GM12864 (cell line): ENCODE measurements around the gene SIL1.

ENCODE experiments used
- DNase-seq: peaks from one replicate; pipeline ENCODE4 v3.0.0-alpha.2; 2011; ENCODE audit warnings: low read depth
- H3K4me3 ChIP-seq: 2 replicates; pipeline ENCODE4 v1.5.1; 2011; ENCODE audit warnings: mild to moderate bottlenecking, low read depth, low read length, control low read depth
- CTCF ChIP-seq: IDR thresholded peaks from 2 replicates; pipeline ENCODE4 v1.5.1; 2011; ENCODE audit warnings: low read depth, mild to moderate bottlenecking, moderate library complexity, low read length, control low read depth, inconsistent platforms; ENCODE audit errors: missing control alignments

Gene SIL1

DNA sequence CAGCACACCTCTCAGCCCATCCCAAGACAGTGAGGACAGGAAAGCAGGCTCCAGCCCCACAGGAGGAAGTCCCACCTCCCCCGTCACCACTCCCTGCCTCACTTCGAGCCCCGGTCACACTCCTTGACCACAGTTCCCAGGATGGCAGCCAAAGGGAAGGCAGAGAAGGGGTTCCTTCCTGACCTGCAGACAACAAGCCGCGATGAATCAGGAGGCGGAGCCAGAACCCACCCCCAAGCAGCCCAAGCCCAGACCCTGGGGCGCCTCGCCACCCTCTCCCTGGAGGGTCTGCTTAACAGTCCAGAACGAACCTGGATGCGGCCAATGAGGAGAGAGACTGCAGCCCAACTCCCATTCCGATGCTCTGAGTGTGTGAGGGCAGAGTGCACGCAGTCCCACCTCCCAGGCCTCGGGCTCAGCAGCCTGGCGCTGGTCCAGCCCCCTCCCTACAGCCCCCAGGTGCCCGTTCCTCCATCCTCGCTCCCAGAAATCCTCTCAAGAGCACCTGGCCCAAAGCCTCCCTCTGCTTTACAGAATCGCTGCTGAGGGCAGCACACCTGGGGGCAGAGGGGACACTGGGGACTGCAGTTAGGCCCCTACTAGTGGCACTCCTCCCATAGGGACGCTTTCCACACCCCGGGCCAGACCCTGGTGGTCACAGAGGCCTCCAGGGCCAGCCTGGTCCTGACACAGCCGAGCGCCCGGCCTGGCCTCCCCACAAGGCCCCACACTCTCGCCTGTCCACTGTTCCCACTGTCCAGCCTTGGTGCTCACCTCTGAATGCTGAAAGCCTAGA is 253.4 kb downstream of the SIL1 start:
- no peak for TF ChIP-seq CTCF
- DNase-seq = no peak
- no peak overlapping the region for H3K4me3 ChIP-seq

DNA sequence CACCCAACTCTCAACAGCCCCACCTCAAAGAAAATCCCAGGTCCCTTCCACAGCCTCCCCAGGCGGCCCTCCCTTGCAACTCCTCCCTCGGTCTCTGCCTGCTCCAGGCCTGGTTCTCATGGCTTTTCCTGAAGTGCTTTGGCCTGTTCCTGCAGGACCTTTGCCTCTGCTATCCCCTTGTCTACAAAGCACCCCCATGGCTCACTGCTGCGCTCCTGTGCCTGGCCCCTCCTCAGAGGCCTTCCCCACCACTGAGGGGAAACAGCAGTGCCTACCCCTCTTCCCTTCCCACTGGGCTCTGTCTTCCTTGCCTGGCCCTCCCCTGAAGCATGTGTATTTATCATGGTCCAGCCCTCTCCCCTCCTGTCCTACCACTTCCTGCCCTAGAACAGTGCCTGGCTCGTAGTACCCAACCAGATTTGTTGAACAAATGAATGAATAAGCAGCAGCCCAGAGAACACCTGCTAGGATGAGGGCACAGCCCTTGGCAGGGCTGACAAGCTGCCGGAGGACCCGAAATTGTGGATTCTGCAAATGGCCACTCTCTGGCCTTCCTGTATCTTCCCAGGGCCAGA is 254.5 kb downstream of the SIL1 start:
- no peak for DNase-seq
- no peak for TF ChIP-seq CTCF
- H3K4me3 ChIP-seq = no peak overlapping the region

- no peak overlapping the region for H3K4me3 ChIP-seq
- no peak for DNase-seq
- no peak for TF ChIP-seq CTCF
These were observed 255.3 kb downstream of the SIL1 start for GRCh38 chr5:138942861-138943260.

DNA sequence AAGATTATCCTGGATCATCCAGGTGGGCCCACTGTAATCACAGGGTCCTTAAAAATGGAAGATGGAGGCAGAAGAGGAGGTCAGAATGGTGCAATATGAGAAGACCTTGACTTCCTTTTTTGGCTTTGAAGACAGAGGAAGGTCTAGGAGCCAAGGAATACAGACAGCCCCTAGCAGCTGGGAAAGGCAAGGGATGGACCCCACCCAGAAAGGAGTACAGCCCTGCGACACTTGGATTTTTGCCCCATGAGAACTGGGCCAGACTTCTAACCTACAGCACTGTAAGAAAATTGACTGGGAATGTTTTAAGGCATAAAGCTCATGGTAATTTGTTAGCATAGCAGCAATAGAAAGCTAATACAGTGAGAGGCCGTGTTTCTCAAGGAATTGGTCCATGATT is 256.1 kb downstream of the SIL1 start:
- TF ChIP-seq CTCF = no peak
- H3K4me3 ChIP-seq = no peak overlapping the region
- DNase-seq = no peak

DNA sequence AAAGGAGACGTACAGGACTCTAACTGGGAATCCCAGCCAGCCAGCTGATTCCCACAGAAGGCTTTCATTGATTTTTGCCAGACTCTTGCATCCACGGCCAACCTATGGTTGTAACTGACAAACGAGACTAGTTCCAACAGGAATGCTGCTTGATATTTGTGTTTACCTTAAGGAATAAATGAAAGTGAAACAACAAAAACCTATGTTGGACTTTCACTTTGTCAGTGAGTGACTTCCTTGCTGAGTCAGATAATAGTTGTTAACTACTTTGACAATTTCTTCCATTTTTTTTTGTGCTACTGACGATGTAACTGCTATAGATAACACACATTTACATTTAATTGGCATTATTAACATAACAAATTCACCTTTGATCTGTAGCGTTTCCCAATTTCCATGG is 259.6 kb downstream of the SIL1 start:
- no peak for TF ChIP-seq CTCF
- no peak overlapping the region for H3K4me3 ChIP-seq
- no peak for DNase-seq

DNA sequence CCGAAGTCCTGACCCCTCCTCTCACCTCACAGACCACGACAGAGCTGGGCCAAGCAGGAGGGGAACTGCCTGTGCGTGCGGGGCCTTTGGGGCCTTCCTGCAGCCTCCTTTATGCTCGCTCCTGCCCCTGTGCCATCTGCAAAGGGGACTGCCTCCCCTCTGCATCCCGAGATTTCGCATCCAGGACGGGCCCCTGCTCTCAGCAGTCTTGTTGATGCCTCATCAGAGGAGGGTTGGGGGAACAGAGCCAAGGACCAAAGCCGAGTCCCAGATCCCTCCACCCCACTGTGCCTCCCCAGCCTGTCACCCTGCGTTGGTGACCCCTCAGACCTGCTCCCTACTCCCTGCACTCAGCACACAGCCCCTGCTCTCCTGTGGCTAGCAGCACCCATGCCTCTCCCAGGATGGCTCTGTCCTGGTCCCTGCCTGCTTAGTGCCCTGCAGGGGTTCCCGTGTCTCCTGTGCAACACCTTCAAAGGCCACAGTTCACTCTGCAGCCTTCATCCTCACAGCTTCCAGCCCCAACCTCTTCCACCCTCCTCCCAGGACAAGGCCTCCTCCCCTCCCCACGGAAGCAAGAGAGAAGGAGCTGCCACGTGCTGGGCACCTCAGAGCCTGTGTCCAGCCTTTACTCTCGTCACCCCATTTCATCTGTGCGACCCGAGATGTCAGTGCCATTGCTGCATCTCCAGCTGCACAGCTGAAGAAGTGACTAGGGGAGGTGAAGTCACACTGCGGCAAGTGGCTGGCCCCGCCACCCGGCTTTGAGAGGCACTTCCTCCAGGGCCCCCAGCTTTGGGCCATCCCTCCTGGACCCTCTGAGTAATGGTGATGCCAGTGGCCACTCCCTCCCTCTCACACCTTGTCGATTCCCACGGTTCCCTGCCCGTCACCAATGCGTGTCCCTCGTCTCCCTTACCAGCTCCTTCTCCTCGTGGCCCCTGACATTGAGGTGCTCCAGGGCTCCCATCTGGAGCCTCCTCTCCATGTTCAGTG is 260.5 kb downstream of the SIL1 start:
- H3K4me3 ChIP-seq = no peak overlapping the region
- no peak for DNase-seq
- no peak for TF ChIP-seq CTCF
